ENCODE data around the gene CCNQ. TPM values are rescaled to one million over a fixed set of nuclear protein-coding genes. Genes with fewer than 3 reads are reported as not detected.
A peak's percentile ranks its signal among the peaks of the same experiment; 100 is the strongest.

Gene CCNQ
- total and polyA plus RNA-seq, 10 of the 15 experiments (the other 5 are each of a cell fraction or from before 2014, with no cell fraction given), result 0.45 to 36.2 (median 18.2) TPM

GRCh38 chrX:153583433-153583832, 15.5 kb downstream of the CCNQ start:
- RAD21 ChIA-PET (ENCODE audit: unreplicated experiment), result no interaction called here
- in situ Hi-C loops (cut with MboI), result loop anchor here (10.0 kb wide), 1 partner anchor 59 kb away; no protein-coding TSS in a partner anchor
- Histone ChIP-seq H4K20me1 (ENCODE audit: control insufficient read depth, insufficient read depth) (no peaks in the 10 kb centered on the region), H3K36me3 (ENCODE audit: control insufficient read depth in 2 of 2, insufficient read depth in 2 of 2, low read length in 1 of 2) (peaks cover 0 to 5% of the 10 kb centered on the region in 2 experiments; a peak in 2 of 4 replicates), H3K9me3 (replicated peaks; ENCODE audit: control insufficient read depth, insufficient read depth, low read length) (no peaks in the 10 kb centered on the region; the same call in 2 of the 3 replicates), H3K79me2 (ENCODE audit: control insufficient read depth, insufficient read depth, low read length) (no peaks in the 10 kb centered on the region), H3K27ac (ENCODE audit: control insufficient read depth, insufficient read depth) (no peak overlapping the region), H3K4me3 (no peak overlapping the region), H3K4me1 (ENCODE audit: control insufficient read depth, insufficient read depth, low read length) (no peaks in the 10 kb centered on the region), H3K4me2 (ENCODE audit: control insufficient read depth, insufficient read depth) (no peak overlapping the region), H3K9ac (ENCODE audit: control insufficient read depth, insufficient read depth, low read length) (no peak overlapping the region), H3K27me3 (replicated peaks in 1 of 2; ENCODE audit: control insufficient read depth in 2 of 2, insufficient read depth in 2 of 2, low read length in 1 of 2) (no peaks in the 10 kb centered on the region), H2AFZ (ENCODE audit: control insufficient read depth, low read depth, low read length) (no peak overlapping the region)
- FAIRE-seq (no peak), ATAC-seq (no peak), DNase-seq (ENCODE audit: low read depth, low spot score) (no peak)
- SMC1A ChIA-PET (ENCODE audit: uncharacterized antibody, unreplicated experiment), result interaction anchor here (1.3 kb wide), 1 partner anchor 342 kb away, joined by 3 read pairs; no protein-coding TSS in a partner anchor
- 35% methylated on average over 2 of the region's 2 CpGs for WGBS (ENCODE audit: insufficient coverage, insufficient replicate concordance, low lambda C conversion rate, missing lambda C conversion rate)
- CTCF ChIA-PET, result no interaction called here
- BruUV-seq (replicated peaks), result no TSS peak
- POLR2A ChIA-PET, result interaction anchor here (0.9 to 1.0 kb wide), 2 partner anchors 15 to 26 kb away, joined by 3 read pairs; no protein-coding TSS in a partner anchor
- no peak for TF ChIP-seq KAT2A (conservative IDR thresholded peaks at IDR 0.05; ENCODE audit: control insufficient read depth, low read depth, low read length)
- intact Hi-C loops (cut with micrococcal nuclease; ENCODE audit: unreplicated experiment), result no loop called here

DNA sequence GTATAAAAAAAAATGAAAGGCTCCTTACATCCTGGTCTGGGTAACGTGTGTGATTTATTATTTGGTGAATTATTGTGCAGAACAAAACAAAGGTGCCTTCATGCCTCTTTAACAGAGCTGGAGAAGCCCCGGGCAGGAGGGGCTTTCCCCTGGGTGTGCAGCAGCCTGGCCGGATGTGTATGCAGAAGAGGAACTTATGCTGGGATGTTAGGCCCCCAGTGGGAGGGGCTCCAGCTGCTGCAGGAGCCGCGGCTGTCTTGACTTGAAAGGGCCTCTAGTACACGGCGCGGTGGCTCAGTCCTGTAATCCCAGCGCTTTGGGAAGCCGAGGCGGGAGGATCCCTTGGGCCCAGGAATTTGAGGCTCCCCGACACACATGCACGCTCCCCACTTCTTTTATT, 16.0 kb downstream of the CCNQ start:
- H2AFZ ChIP-seq (ENCODE audit: control insufficient read depth, low read depth, low read length), result no peak overlapping the region; the same call in 1 of the 2 replicates
- peak; percentile 57 for FAIRE-seq
- in situ Hi-C loops (cut with MboI), result loop anchor here (10.0 kb wide), 1 partner anchor 58 kb away; no protein-coding TSS in a partner anchor

More for the DNA sequence above, 16.0 kb downstream of the CCNQ start:
- POLR2A ChIA-PET, result interaction anchor here (0.9 to 1.0 kb wide), 2 partner anchors 15 to 26 kb away, joined by 3 read pairs; no protein-coding TSS in a partner anchor
- Histone ChIP-seq H3K9me3 (replicated peaks; ENCODE audit: control insufficient read depth, insufficient read depth, low read length) (no peaks in the 10 kb centered on the region; the same call in 2 of the 3 replicates), H3K36me3 (ENCODE audit: control insufficient read depth in 2 of 2, insufficient read depth in 2 of 2, low read length in 1 of 2) (peaks cover 0 to 4% of the 10 kb centered on the region in 2 experiments; a peak in 2 of 4 replicates), H3K4me3 (no peak overlapping the region), H3K4me1 (ENCODE audit: control insufficient read depth, insufficient read depth, low read length) (no peaks in the 10 kb centered on the region), H3K4me2 (ENCODE audit: control insufficient read depth, insufficient read depth) (no peak overlapping the region), H3K9ac (ENCODE audit: control insufficient read depth, insufficient read depth, low read length) (no peak overlapping the region), H3K27me3 (replicated peaks in 1 of 2; ENCODE audit: control insufficient read depth in 2 of 2, insufficient read depth in 2 of 2, low read length in 1 of 2) (no peaks in the 10 kb centered on the region), H4K20me1 (ENCODE audit: control insufficient read depth, insufficient read depth) (no peaks in the 10 kb centered on the region), H3K79me2 (ENCODE audit: control insufficient read depth, insufficient read depth, low read length) (no peaks in the 10 kb centered on the region), H3K27ac (ENCODE audit: control insufficient read depth, insufficient read depth) (no peak overlapping the region)
- TF ChIP-seq RELB (IDR thresholded peaks at IDR 0.05; ENCODE audit: low read depth) (peak; percentile 33; the same call in 1 of the 2 replicates), HDGF (IDR thresholded peaks at IDR 0.05) (no peak), HDAC6 (IDR thresholded peaks at IDR 0.05; ENCODE audit: unreplicated experiment) (no peak), PAX5 (IDR thresholded peaks at IDR 0.05; ENCODE audit: borderline replicate concordance, low read depth, low read length) (no peak), TCF12 (IDR thresholded peaks at IDR 0.05; ENCODE audit: low read depth, low read length) (0 out of 2 replicates have a peak, but pooled peaks have one; percentile 27), BHLHE40 (IDR thresholded peaks at IDR 0.05; ENCODE audit: borderline replicate concordance in 1 of 2, low read depth in 2 of 2, low read length in 1 of 2) (peak in 1 of 2 experiments; percentile 48; a peak in 1 of 4 replicates), EED (IDR thresholded peaks at IDR 0.05; ENCODE audit: low read depth) (0 out of 2 replicates have a peak, but pooled peaks have one; percentile 29), IKZF2 (IDR thresholded peaks at IDR 0.05) (0 out of 4 replicates have a peak, but pooled peaks of 1 of the 2 experiments have one; percentile 15), ATF7 (IDR thresholded peaks at IDR 0.05; ENCODE audit: low read depth) (0 out of 2 replicates have a peak, but pooled peaks have one; percentile 18), IKZF1 (conservative IDR thresholded peaks at IDR 0.05) (0 out of 2 replicates have a peak, but pooled peaks have one; percentile 10), POU2F2 (IDR thresholded peaks at IDR 0.05; ENCODE audit: borderline replicate concordance, low read depth, low read length) (0 out of 3 replicates have a peak, but pooled peaks have one; percentile 42)
- RAD21 ChIA-PET (ENCODE audit: unreplicated experiment), result no interaction called here
- ATAC-seq (peak; percentile 100), DNase-seq (ENCODE audit: low read depth, low spot score) (peak; percentile 23)
- SMC1A ChIA-PET (ENCODE audit: uncharacterized antibody, unreplicated experiment), result interaction anchor here (1.3 to 1.6 kb wide), 2 partner anchors 83 to 343 kb away, joined by 3 read pairs; no protein-coding TSS in a partner anchor
- BruUV-seq (replicated peaks), result no TSS peak
- CTCF ChIA-PET, result no interaction called here
- intact Hi-C loops (cut with micrococcal nuclease; ENCODE audit: unreplicated experiment), result no loop called here
- WGBS (ENCODE audit: insufficient coverage, insufficient replicate concordance, low lambda C conversion rate, missing lambda C conversion rate), result 14% methylated on average over 13 of the region's 13 CpGs

All from GM12878 (cell line).